ENCODE data around the gene CRACDL.

DNA sequence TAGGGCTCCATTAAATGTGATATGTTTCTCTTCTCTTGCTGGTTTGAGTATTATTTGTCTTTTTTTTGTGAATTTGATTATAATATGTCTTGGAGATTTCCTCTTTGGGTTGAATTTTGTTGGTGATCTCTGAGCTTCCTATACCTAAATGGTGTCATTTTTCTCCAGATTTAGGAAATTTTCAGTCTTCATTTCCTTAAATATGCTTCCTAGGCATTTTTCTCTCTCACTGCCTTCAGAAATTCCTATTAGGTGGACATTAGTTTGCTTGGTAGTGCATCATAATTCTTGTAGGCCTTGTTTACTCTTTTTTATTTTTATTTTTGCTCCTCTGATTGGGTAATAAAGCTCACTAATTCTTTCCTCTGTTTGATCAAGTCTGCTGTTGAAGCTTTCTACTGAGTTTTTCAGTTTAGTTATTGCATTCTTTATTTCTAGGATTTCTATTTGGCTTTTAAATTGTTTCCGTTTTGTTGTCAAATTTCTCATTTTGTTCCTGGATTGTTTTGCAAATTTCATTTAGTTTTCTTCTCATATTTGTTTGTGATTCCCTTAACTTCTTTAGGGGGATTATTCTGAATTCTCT lies 36.6 kb upstream of the CRACDL start:
- TF ChIP-seq, protein P1, sequence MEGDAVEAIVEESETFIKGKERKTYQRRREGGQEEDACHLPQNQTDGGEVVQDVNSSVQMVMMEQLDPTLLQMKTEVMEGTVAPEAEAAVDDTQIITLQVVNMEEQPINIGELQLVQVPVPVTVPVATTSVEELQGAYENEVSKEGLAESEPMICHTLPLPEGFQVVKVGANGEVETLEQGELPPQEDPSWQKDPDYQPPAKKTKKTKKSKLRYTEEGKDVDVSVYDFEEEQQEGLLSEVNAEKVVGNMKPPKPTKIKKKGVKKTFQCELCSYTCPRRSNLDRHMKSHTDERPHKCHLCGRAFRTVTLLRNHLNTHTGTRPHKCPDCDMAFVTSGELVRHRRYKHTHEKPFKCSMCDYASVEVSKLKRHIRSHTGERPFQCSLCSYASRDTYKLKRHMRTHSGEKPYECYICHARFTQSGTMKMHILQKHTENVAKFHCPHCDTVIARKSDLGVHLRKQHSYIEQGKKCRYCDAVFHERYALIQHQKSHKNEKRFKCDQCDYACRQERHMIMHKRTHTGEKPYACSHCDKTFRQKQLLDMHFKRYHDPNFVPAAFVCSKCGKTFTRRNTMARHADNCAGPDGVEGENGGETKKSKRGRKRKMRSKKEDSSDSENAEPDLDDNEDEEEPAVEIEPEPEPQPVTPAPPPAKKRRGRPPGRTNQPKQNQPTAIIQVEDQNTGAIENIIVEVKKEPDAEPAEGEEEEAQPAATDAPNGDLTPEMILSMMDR (IDR thresholded peaks at IDR 0.05) = no peak
- no peak for TF ChIP-seq POLR2A (IDR thresholded peaks at IDR 0.05)

Measured in adrenal gland (tissue), 5 donors.